Smooth muscle cell (in vitro differentiated cells): ENCODE data around the gene EXT2. TPM values are rescaled to one million over a fixed set of nuclear protein-coding genes. Genes with fewer than 3 reads are reported as not detected.

Experiments used
- DNase-seq: peaks from one replicate; lab custom pipeline; 2025; ENCODE audit not compliant: unreplicated experiment; lab: John Stamatoyannopoulos, UW
- H2AFZ ChIP-seq: fragments of 200-600 bp; sonication (generic); 2 replicates; pipeline ENCODE4 v1.6.0; 2016; ENCODE audit warnings: antibody characterized with exemption, low read depth, mild to moderate bottlenecking
- H3F3A ChIP-seq: fragments of 200-600 bp; sonication (generic); 2 replicates; pipeline ENCODE4 v1.6.0; 2017; ENCODE audit warnings: antibody characterized with exemption, low read depth
- H3K27ac ChIP-seq: fragments of 200-600 bp; sonication (generic); 2 replicates; pipeline ENCODE4 v1.5.1; 2016; ENCODE audit warnings: low read depth, mild to moderate bottlenecking
- H3K27me3 ChIP-seq: fragments of 200-600 bp; sonication (generic); 2 replicates; pipeline ENCODE4 v1.6.1; 2016; ENCODE audit warnings: low read depth, mild to moderate bottlenecking
- H3K36me3 ChIP-seq: fragments of 200-600 bp; sonication (generic); 2 replicates; pipeline ENCODE4 v1.5.1; 2016; ENCODE audit warnings: low read depth
- H3K4me1 ChIP-seq: fragments of 200-600 bp; sonication (generic); 2 replicates; pipeline ENCODE4 v1.5.1; 2016; ENCODE audit warnings: low read depth
- H3K4me2 ChIP-seq: fragments of 200-600 bp; sonication (generic); 2 replicates; pipeline ENCODE4 v1.6.0; 2016; ENCODE audit warnings: mild to moderate bottlenecking
- H3K4me3 ChIP-seq: fragments of 200-600 bp; sonication (generic); 2 replicates; pipeline ENCODE4 v1.5.1; 2016; ENCODE audit warnings: mild to moderate bottlenecking
- H3K79me2 ChIP-seq: fragments of 200-600 bp; sonication (generic); 2 replicates; pipeline ENCODE4 v1.6.0; 2016; ENCODE audit warnings: low read depth, mild to moderate bottlenecking
- H3K9ac ChIP-seq: fragments of 200-600 bp; sonication (generic); 2 replicates; pipeline ENCODE4 v1.6.0; 2016; ENCODE audit warnings: low read depth
- H3K9me3 ChIP-seq: fragments of 200-600 bp; sonication (generic); replicated peaks from 2 replicates; pipeline ENCODE4 v1.5.1; 2016; ENCODE audit warnings: low read depth
- H4K20me1 ChIP-seq: fragments of 200-600 bp; sonication (generic); 2 replicates; pipeline ENCODE4 v1.6.0; 2016; ENCODE audit warnings: low read depth
- WGBS: methylation state at CpG from one replicate; pipeline ENCODE4 v1.1.7; 2016; ENCODE audit warnings: low lambda C conversion rate; 5-methylcytosine and 5-hydroxymethylcytosine counted together
- polyA plus RNA-seq: library from polyadenylated mRNA; unstranded; fragments of >200 nt; fragmentation: Nextera tagmentation; extraction: Ambion mirVana; gene quantifications from 2 replicates; pipeline ENCODE4 v1.2.1, GENCODE V29; 2016
- total RNA-seq: library from RNA; depleted of rRNA; stranded (reverse); fragments of >200 nt; gene quantifications from 2 replicates; pipeline ENCODE4 v1.2.3, GENCODE V29; 2014
- TF ChIP-seq, protein P1 (sequence below): fragments of 200-600 bp; sonication (generic); IDR thresholded peaks from 2 replicates; pipeline ENCODE4 v1.5.1; 2017; ENCODE audit warnings: borderline replicate concordance, mild to moderate bottlenecking, antibody characterized with exemption; ENCODE audit not compliant: insufficient read depth, poor library complexity, severe bottlenecking

EXT2 gene
- total and polyA plus RNA-seq, 2 experiments from 2014 or later = 87.6 to 144 TPM

DNA sequence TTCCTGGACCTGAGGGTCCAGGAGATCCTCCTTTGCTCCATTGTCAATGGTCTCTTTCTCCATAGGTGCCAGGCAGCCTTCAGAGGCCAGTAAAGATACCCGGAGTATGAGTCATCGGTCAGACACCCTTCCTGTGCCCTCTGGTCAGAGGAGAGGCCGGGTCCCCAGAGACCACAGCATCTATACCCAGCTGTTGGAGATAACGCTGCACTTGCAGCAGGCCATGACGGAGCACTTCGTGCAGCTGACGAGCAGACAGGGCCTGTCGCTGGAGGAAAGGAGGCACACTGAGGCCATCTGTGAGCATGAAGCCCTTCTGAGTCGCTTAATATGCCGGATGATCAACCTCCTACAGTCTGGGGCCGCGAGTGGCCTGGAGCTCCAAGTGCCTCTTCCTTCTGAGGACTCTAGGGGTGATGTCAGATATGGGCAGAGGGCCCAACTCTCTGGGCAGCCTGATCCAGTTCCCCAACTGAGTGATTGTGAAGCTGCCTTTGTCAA lies 47.5 kb upstream of the EXT2 start, which contains the start of gene ACCSL:
Gene ACCSL (plus strand): TSS at position 51 of the 501 bp plus-strand sequence. CDS start 56 bp downstream, at position 107.
- DNase-seq = no peak

DNA sequence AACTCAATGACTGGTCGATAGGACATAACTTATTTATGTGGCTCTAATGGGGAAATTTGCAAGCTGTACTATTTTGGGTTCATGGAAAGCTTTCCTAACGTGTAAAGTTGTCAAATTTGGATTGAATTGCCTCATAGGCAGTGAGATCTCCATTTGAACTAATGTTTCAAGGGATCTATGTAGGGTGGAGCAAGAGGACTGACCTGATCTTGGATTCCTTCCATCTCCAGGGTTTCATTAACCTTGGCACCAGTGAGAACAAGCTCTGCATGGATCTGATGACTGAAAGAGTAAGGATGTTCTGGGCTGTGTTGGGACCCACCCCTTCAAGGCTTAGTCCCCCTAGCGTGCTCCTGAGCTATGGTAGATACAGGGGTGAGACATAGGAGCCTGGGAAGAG lies 45.6 kb upstream of the EXT2 start:
- no peaks in the 10 kb centered on the region for H3K4me1 ChIP-seq
- H3K79me2 ChIP-seq = no peaks in the 10 kb centered on the region
- H3K4me3 ChIP-seq = no peak overlapping the region
- DNase-seq = no peak
- no peaks in the 10 kb centered on the region for H3F3A ChIP-seq
- no peaks in the 10 kb centered on the region for H3K27me3 ChIP-seq
- no peaks in the 10 kb centered on the region for H4K20me1 ChIP-seq
- H3K4me2 ChIP-seq = no peak overlapping the region
- no peak overlapping the region for H2AFZ ChIP-seq
- no peaks in the 10 kb centered on the region for H3K36me3 ChIP-seq
- H3K27ac ChIP-seq = no peak overlapping the region
- WGBS = 81% methylated on average over 3 of the region's 3 CpGs
- no peaks in the 10 kb centered on the region for H3K9me3 ChIP-seq
- no peak overlapping the region for H3K9ac ChIP-seq
- TF ChIP-seq, protein P1, sequence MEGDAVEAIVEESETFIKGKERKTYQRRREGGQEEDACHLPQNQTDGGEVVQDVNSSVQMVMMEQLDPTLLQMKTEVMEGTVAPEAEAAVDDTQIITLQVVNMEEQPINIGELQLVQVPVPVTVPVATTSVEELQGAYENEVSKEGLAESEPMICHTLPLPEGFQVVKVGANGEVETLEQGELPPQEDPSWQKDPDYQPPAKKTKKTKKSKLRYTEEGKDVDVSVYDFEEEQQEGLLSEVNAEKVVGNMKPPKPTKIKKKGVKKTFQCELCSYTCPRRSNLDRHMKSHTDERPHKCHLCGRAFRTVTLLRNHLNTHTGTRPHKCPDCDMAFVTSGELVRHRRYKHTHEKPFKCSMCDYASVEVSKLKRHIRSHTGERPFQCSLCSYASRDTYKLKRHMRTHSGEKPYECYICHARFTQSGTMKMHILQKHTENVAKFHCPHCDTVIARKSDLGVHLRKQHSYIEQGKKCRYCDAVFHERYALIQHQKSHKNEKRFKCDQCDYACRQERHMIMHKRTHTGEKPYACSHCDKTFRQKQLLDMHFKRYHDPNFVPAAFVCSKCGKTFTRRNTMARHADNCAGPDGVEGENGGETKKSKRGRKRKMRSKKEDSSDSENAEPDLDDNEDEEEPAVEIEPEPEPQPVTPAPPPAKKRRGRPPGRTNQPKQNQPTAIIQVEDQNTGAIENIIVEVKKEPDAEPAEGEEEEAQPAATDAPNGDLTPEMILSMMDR = no peak

More for the DNA sequence above, 47.5 kb upstream of the EXT2 start, which contains the start of gene ACCSL:
- no peak within 1 kb of the TSS for H3K4me3 ChIP-seq
- no peaks in the 10 kb centered on the region for H3K27me3 ChIP-seq
- no peaks in the 10 kb centered on the region for H4K20me1 ChIP-seq
- no peak within 1 kb of the TSS for H3K9ac ChIP-seq
- no peak within 1 kb of the TSS for H3K27ac ChIP-seq
- TF ChIP-seq, protein P1 = no peak
- H3K79me2 ChIP-seq = no peaks in the 10 kb centered on the region
- no peak within 1 kb of the TSS for H2AFZ ChIP-seq
- 93% methylated on average over 12 of the region's 12 CpGs for WGBS
- no peaks in the 10 kb centered on the region for H3K9me3 ChIP-seq
- no peaks in the 10 kb centered on the region for H3K4me1 ChIP-seq
- no peaks in the 10 kb centered on the region for H3F3A ChIP-seq
- H3K36me3 ChIP-seq = no peaks in the 10 kb centered on the region
- no peak within 1 kb of the TSS for H3K4me2 ChIP-seq

DNA sequence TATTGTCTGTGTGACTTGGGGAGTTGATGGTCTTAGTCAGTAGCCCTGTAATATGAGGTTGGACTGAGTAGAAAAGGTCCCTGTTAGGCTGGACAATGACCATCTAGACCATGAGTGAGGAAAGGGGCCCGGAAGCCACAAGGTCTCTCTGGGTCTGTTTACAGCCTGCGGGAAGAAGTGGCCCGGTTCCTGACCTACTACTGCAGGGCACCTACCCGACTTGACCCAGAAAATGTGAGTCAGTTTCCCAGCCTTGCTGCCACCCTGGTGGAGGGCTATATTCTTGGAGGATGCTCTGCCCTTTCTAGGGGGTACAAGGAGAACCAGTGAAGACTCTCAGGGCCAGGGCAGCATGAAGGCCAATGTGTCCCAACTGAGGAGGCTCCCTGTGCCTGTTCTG lies 44.3 kb upstream of the EXT2 start:
- Histone ChIP-seq H3K36me3 (no peaks in the 10 kb centered on the region), H4K20me1 (no peaks in the 10 kb centered on the region), H3F3A (no peaks in the 10 kb centered on the region), H3K27ac (no peak overlapping the region), H3K27me3 (no peaks in the 10 kb centered on the region), H3K4me3 (no peak overlapping the region), H3K9ac (no peak overlapping the region), H3K79me2 (no peaks in the 10 kb centered on the region), H3K9me3 (no peaks in the 10 kb centered on the region), H3K4me2 (no peak overlapping the region), H3K4me1 (no peaks in the 10 kb centered on the region), H2AFZ (no peak overlapping the region)
- no peak for DNase-seq
- TF ChIP-seq, protein P1 = no peak
- WGBS = 84% methylated on average over 4 of the region's 4 CpGs

DNA sequence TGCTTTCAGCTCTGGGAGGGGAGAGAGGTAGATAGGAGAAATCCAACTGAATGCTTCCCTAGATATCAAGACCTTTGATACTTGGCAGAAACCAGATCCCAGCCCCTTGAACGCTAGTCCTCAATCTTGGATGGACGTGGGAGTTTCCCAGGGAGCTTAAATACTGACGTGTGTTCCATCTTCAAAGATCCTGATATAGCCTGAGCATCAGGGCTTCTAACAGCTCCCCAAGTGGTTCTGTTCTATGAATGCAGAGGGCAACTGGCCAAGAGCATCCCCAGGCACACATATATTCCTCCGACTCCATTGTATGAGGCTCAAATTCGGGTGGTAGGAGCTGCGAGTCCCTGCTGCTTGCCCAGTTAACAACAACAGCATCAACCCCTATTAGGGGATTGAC lies 38.1 kb upstream of the EXT2 start:
- no peak overlapping the region for H2AFZ ChIP-seq
- H3K79me2 ChIP-seq = no peaks in the 10 kb centered on the region
- no peaks in the 10 kb centered on the region for H4K20me1 ChIP-seq
- WGBS = 91% methylated on average over 6 of the region's 6 CpGs
- no peaks in the 10 kb centered on the region for H3K4me1 ChIP-seq
- no peaks in the 10 kb centered on the region for H3K27me3 ChIP-seq
- no peak overlapping the region for H3K27ac ChIP-seq
- no peaks in the 10 kb centered on the region for H3K36me3 ChIP-seq
- H3K4me2 ChIP-seq = no peak overlapping the region
- TF ChIP-seq, protein P1 = no peak
- H3K9ac ChIP-seq = no peak overlapping the region
- no peak overlapping the region for H3K4me3 ChIP-seq
- no peaks in the 10 kb centered on the region for H3K9me3 ChIP-seq
- DNase-seq = no peak
- H3F3A ChIP-seq = no peaks in the 10 kb centered on the region
